ENCODE measurements around the gene EFNA1.

DNA sequence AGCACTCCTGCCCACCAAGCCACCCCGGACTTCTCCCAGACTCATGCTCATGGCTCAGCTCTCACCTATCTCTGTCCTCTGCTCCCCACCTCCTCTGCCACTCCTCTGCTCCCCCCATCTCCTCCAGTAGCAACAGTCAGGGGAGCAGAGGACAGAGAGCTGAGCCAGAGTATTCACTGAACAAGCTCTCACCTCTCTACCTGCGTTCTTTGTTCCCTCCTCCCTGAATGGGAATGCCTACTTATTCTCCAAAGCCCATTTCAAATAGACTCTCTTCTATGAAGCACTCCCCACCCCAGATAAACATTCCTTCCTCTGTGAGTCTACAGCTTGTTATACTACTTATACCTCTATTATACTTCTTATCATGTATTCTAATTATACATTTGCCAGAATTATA is 6.4 kb upstream of the EFNA1 start:
- TF ChIP-seq CTCF (conservative IDR thresholded peaks at IDR 0.05; ENCODE audit: low read depth, low read length) (no peak), EZH2 (IDR thresholded peaks at IDR 0.05; ENCODE audit: borderline replicate concordance, low read depth, low read length, poor library complexity, severe bottlenecking) (no peak)
